ENCODE measurements around the gene ING1. TPM values are rescaled to one million over a fixed set of nuclear protein-coding genes. Genes with fewer than 3 reads are reported as not detected.

The ING1 gene
- total and polyA plus RNA-seq, 2 donors: 15.8 to 19.6 TPM

- H3K4me1 ChIP-seq (ENCODE audit: control insufficient read depth in 2 of 2, insufficient read depth in 2 of 2, low read length in 2 of 2): peaks cover 4 to 11% of the 10 kb centered on the region in 2 donors
- WGBS: under 1% methylated on average over 58 of the region's 58 CpGs
- H3K4me3 ChIP-seq (ENCODE audit: low read length in 2 of 2): peak overlapping the region; percentile 95
- H3K36me3 ChIP-seq (ENCODE audit: control insufficient read depth in 2 of 2, insufficient read depth in 2 of 2, low read length in 1 of 2): no peaks in the 10 kb centered on the region
- DNase-seq (ENCODE audit: low read depth in 6 of 9, low spot score in 9 of 9): peak in 8 of 9 donors; percentile 65 to 96 (median 88)
- H3K27ac ChIP-seq (ENCODE audit: low read depth in 1 of 2, low read length in 1 of 2): peak overlapping the region; percentile 95 to 100
- H3K27me3 ChIP-seq (ENCODE audit: control insufficient read depth in 2 of 2, insufficient read depth in 1 of 2, low read length in 1 of 2): no peaks in the 10 kb centered on the region
- peaks cover 0 to 1% of the 10 kb centered on the region in 2 donors for H3K9me3 ChIP-seq (ENCODE audit: control insufficient read depth in 2 of 2, insufficient read depth in 1 of 2, low read length in 1 of 2)
These were observed 1.2 kb upstream of the ING1 start for GRCh38 chr13:110712081-110712848.

GRCh38 chr13:110712849-110713641 lies 455 bp upstream of the ING1 start:
- H3K9me3 ChIP-seq (ENCODE audit: control insufficient read depth in 2 of 2, insufficient read depth in 1 of 2, low read length in 1 of 2): peaks cover 0 to 1% of the 10 kb centered on the region in 2 donors
- peak overlapping the region; percentile 100 for H3K27ac ChIP-seq (ENCODE audit: low read depth in 1 of 2, low read length in 1 of 2)
- WGBS: under 1% methylated on average over 68 of the region's 68 CpGs
- H3K4me1 ChIP-seq (ENCODE audit: control insufficient read depth in 2 of 2, insufficient read depth in 2 of 2, low read length in 2 of 2): peaks cover 6 to 13% of the 10 kb centered on the region in 2 donors
- no peaks in the 10 kb centered on the region for H3K36me3 ChIP-seq (ENCODE audit: control insufficient read depth in 2 of 2, insufficient read depth in 2 of 2, low read length in 1 of 2)
- DNase-seq (ENCODE audit: low read depth in 6 of 9, low spot score in 9 of 9): peak; percentile 96 to 99 (median 98)
- H3K4me3 ChIP-seq (ENCODE audit: low read length in 2 of 2): peak overlapping the region; percentile 95
- H3K27me3 ChIP-seq (ENCODE audit: control insufficient read depth in 2 of 2, insufficient read depth in 1 of 2, low read length in 1 of 2): no peaks in the 10 kb centered on the region

- peak overlapping the region; percentile 95 for H3K4me3 ChIP-seq (ENCODE audit: low read length in 2 of 2)
- H3K9me3 ChIP-seq (ENCODE audit: control insufficient read depth in 2 of 2, insufficient read depth in 1 of 2, low read length in 1 of 2): peaks cover 0 to 1% of the 10 kb centered on the region in 2 donors
- H3K27ac ChIP-seq (ENCODE audit: low read depth in 1 of 2, low read length in 1 of 2): peak overlapping the region; percentile 96 to 100
- H3K4me1 ChIP-seq (ENCODE audit: control insufficient read depth in 2 of 2, insufficient read depth in 2 of 2, low read length in 2 of 2): peaks cover 6 to 13% of the 10 kb centered on the region in 2 donors
- DNase-seq (ENCODE audit: low read depth in 6 of 9, low spot score in 9 of 9): peak in 7 of 9 donors; percentile 52 to 81 (median 63)
- peaks cover 5% of the 10 kb centered on the region in 2 donors for H3K36me3 ChIP-seq (ENCODE audit: control insufficient read depth in 2 of 2, insufficient read depth in 2 of 2, low read length in 1 of 2)
- no peaks in the 10 kb centered on the region for H3K27me3 ChIP-seq (ENCODE audit: control insufficient read depth in 2 of 2, insufficient read depth in 1 of 2, low read length in 1 of 2)
- WGBS: under 1% methylated on average over 86 of the region's 86 CpGs
These were observed 689 bp downstream of the ING1 start for GRCh38 chr13:110713981-110714796.

- peak in 4 of 9 donors; percentile 40 to 74 (median 51) for DNase-seq (ENCODE audit: low read depth in 6 of 9, low spot score in 9 of 9)
- H3K4me1 ChIP-seq (ENCODE audit: control insufficient read depth in 2 of 2, insufficient read depth in 2 of 2, low read length in 2 of 2): peaks cover 6 to 13% of the 10 kb centered on the region in 2 donors
- H3K4me3 ChIP-seq (ENCODE audit: low read length in 2 of 2): peak overlapping the region; percentile 95
These were observed 1.4 kb downstream of the ING1 start for GRCh38 chr13:110714797-110715394.

GRCh38 chr13:110715395-110716246 lies 2.1 kb downstream of the ING1 start:
- Histone ChIP-seq H3K4me1 (ENCODE audit: control insufficient read depth in 2 of 2, insufficient read depth in 2 of 2, low read length in 2 of 2) (peaks cover 6 to 13% of the 10 kb centered on the region in 2 donors), H3K9me3 (ENCODE audit: control insufficient read depth in 2 of 2, insufficient read depth in 1 of 2, low read length in 1 of 2) (peaks cover 0 to 1% of the 10 kb centered on the region in 2 donors), H3K27me3 (ENCODE audit: control insufficient read depth in 2 of 2, insufficient read depth in 1 of 2, low read length in 1 of 2) (no peaks in the 10 kb centered on the region), H3K27ac (ENCODE audit: low read depth in 1 of 2, low read length in 1 of 2) (peak overlapping the region; percentile 96 to 100), H3K4me3 (ENCODE audit: low read length in 2 of 2) (peak overlapping the region; percentile 95 to 97), H3K36me3 (ENCODE audit: control insufficient read depth in 2 of 2, insufficient read depth in 2 of 2, low read length in 1 of 2) (peaks cover 11 to 18% of the 10 kb centered on the region in 2 donors)
- DNase-seq (ENCODE audit: low read depth in 6 of 9, low spot score in 9 of 9): peak; percentile 89 to 99 (median 98)
- WGBS: under 1% methylated on average over 74 of the region's 74 CpGs

More at GRCh38 chr13:110714797-110715394, 1.4 kb downstream of the ING1 start:
- H3K27ac ChIP-seq (ENCODE audit: low read depth in 1 of 2, low read length in 1 of 2): peak overlapping the region; percentile 96 to 100
- peaks cover 11% of the 10 kb centered on the region in 2 donors for H3K36me3 ChIP-seq (ENCODE audit: control insufficient read depth in 2 of 2, insufficient read depth in 2 of 2, low read length in 1 of 2)
- peaks cover 0 to 1% of the 10 kb centered on the region in 2 donors for H3K9me3 ChIP-seq (ENCODE audit: control insufficient read depth in 2 of 2, insufficient read depth in 1 of 2, low read length in 1 of 2)
- WGBS: under 1% methylated on average over 49 of the region's 49 CpGs
- no peaks in the 10 kb centered on the region for H3K27me3 ChIP-seq (ENCODE audit: control insufficient read depth in 2 of 2, insufficient read depth in 1 of 2, low read length in 1 of 2)

GRCh38 chr13:110716247-110716515 lies 2.7 kb downstream of the ING1 start:
- peak overlapping the region; percentile 95 to 97 for H3K4me3 ChIP-seq (ENCODE audit: low read length in 2 of 2)
- peaks cover 0 to 1% of the 10 kb centered on the region in 2 donors for H3K9me3 ChIP-seq (ENCODE audit: control insufficient read depth in 2 of 2, insufficient read depth in 1 of 2, low read length in 1 of 2)
- 1% methylated on average over 12 of the region's 12 CpGs for WGBS
- H3K27ac ChIP-seq (ENCODE audit: low read depth in 1 of 2, low read length in 1 of 2): peak overlapping the region; percentile 78 to 79
- H3K4me1 ChIP-seq (ENCODE audit: control insufficient read depth in 2 of 2, insufficient read depth in 2 of 2, low read length in 2 of 2): peaks cover 6 to 11% of the 10 kb centered on the region in 2 donors
- DNase-seq (ENCODE audit: low read depth in 6 of 9, low spot score in 9 of 9): peak in 3 of 9 donors; percentile 13 to 19 (median 15)
- peaks cover 16 to 18% of the 10 kb centered on the region in 2 donors for H3K36me3 ChIP-seq (ENCODE audit: control insufficient read depth in 2 of 2, insufficient read depth in 2 of 2, low read length in 1 of 2)
- no peaks in the 10 kb centered on the region for H3K27me3 ChIP-seq (ENCODE audit: control insufficient read depth in 2 of 2, insufficient read depth in 1 of 2, low read length in 1 of 2)

- no peak overlapping the region for H3K4me3 ChIP-seq (ENCODE audit: low read length in 2 of 2)
- peaks cover 17 to 18% of the 10 kb centered on the region in 2 donors for H3K36me3 ChIP-seq (ENCODE audit: control insufficient read depth in 2 of 2, insufficient read depth in 2 of 2, low read length in 1 of 2)
- no peak overlapping the region for H3K27ac ChIP-seq (ENCODE audit: low read depth in 1 of 2, low read length in 1 of 2)
- peaks cover 0 to 1% of the 10 kb centered on the region in 2 donors for H3K9me3 ChIP-seq (ENCODE audit: control insufficient read depth in 2 of 2, insufficient read depth in 1 of 2, low read length in 1 of 2)
- H3K27me3 ChIP-seq (ENCODE audit: control insufficient read depth in 2 of 2, insufficient read depth in 1 of 2, low read length in 1 of 2): no peaks in the 10 kb centered on the region
- H3K4me1 ChIP-seq (ENCODE audit: control insufficient read depth in 2 of 2, insufficient read depth in 2 of 2, low read length in 2 of 2): peaks cover 3 to 5% of the 10 kb centered on the region in 2 donors
- no peak for DNase-seq (ENCODE audit: low read depth in 6 of 9, low spot score in 9 of 9)
- 98% methylated on average over 61 of the region's 61 CpGs for WGBS
These were observed 5.7 kb downstream of the ING1 start for GRCh38 chr13:110719036-110719710.

Data from thymus (tissue), 11 donors.